SK-N-SH (cell line): Measurements from ENCODE around the gene HYLS1. TPM values are rescaled to one million over a fixed set of nuclear protein-coding genes. Genes with fewer than 3 reads are reported as not detected.

Experiments used
- CTCF ChIA-PET: fragments of 300-600, 350-600 bp; formaldehyde crosslinking; extraction: SDS; loops from one replicate; lab custom pipeline; 2021; lab: Yijun Ruan, JAX
- POLR2A ChIA-PET: fragments of 350-600 bp; sonication (Branson Sonifier 250); formaldehyde crosslinking; extraction: SDS; loops from one replicate; lab custom pipeline; 2020; ENCODE audit warnings: antibody characterized with exemption, inconsistent platforms; lab: Yijun Ruan, JAX
- DNase-seq: peaks from one replicate; pipeline ENCODE4 v3.0.0; 2012
- H2AFZ ChIP-seq: fragments of 200-600 bp; sonication (generic); 2 replicates; pipeline ENCODE4 v1.8.1; 2016; ENCODE audit warnings: antibody characterized with exemption, mild to moderate bottlenecking, low read depth
- H3F3A ChIP-seq: fragments of 200-600 bp; sonication (generic); replicated peaks from 2 replicates; pipeline ENCODE3; 2016; ENCODE audit warnings: antibody characterized with exemption, mild to moderate bottlenecking; ENCODE audit not compliant: insufficient read depth
- H3K27ac ChIP-seq, 2 experiments: fragments of 200-500 bp in 1 of 2; fragments of 200-600 bp in 1 of 2; sonication (Bioruptor generic) in 1 of 2; sonication (generic), shearing (Covaris generic) in 1 of 2; 2 replicates each; pipeline versions ENCODE4 v1.5.1 to v1.6.1; 2014 to 2016; ENCODE audit warnings: low read depth in 2 of 2, inconsistent platforms in 1 of 2, low read length in 1 of 2, mild to moderate bottlenecking in 1 of 2, mixed read lengths in 1 of 2
- H3K27me3 ChIP-seq: fragments of 200-600 bp; sonication (generic), shearing (Covaris generic); 2 replicates; pipeline ENCODE4 v1.6.1; 2016; ENCODE audit warnings: mixed run types; ENCODE audit not compliant: insufficient read depth
- H3K36me3 ChIP-seq, 2 experiments: fragments of 200-500 bp in 1 of 2; fragments of 200-600 bp in 1 of 2; sonication (Bioruptor generic) in 1 of 2; sonication (generic) in 1 of 2; replicated peaks in 1 of 2; 2 replicates each; pipeline versions ENCODE3 to v1.5.1; 2014 to 2016; ENCODE audit warnings: low read length in 1 of 2, mild to moderate bottlenecking in 1 of 2; ENCODE audit not compliant: insufficient read depth in 2 of 2, control insufficient read depth in 1 of 2
- H3K4me1 ChIP-seq, 2 experiments: fragments of 200-500 bp in 1 of 2; fragments of 200-600 bp in 1 of 2; sonication (Bioruptor generic) in 1 of 2; sonication (generic), shearing (Covaris generic) in 1 of 2; 2 replicates each; pipeline versions ENCODE4 v1.5.1 to v1.6.1; 2014 to 2016; ENCODE audit warnings: low read depth in 1 of 2, low read length in 1 of 2, mixed run types in 1 of 2; ENCODE audit not compliant: insufficient read depth in 2 of 2, control insufficient read depth in 1 of 2
- H3K4me2 ChIP-seq: fragments of 200-600 bp; sonication (generic), shearing (Covaris generic); 2 replicates; pipeline ENCODE4 v1.6.1; 2017; ENCODE audit warnings: mixed run types
- H3K4me3 ChIP-seq, 2 experiments: fragments of 200-500 bp in 1 of 2; fragments of 200-600 bp in 1 of 2; sonication (Bioruptor generic) in 1 of 2; sonication (generic), shearing (Covaris generic) in 1 of 2; 2 replicates each; pipeline versions ENCODE4 v1.5.1 to v1.8.1; 2014 to 2016; ENCODE audit warnings: low read depth in 2 of 2, inconsistent platforms in 1 of 2, low read length in 1 of 2, mild to moderate bottlenecking in 1 of 2, mixed read lengths in 1 of 2, moderate library complexity in 1 of 2
- H3K79me2 ChIP-seq: fragments of 200-600 bp; sonication (generic); 2 replicates; pipeline ENCODE4 v1.8.1; 2017; ENCODE audit warnings: mild to moderate bottlenecking; ENCODE audit not compliant: insufficient read depth
- H3K9ac ChIP-seq: fragments of 200-600 bp; sonication (generic); 2 replicates; pipeline ENCODE4 v1.6.1; 2017; ENCODE audit warnings: mixed run types
- H3K9me2 ChIP-seq: fragments of 200-600 bp; sonication (generic); 2 replicates; pipeline ENCODE4 v1.6.1; 2017; ENCODE audit warnings: mixed run types
- H3K9me3 ChIP-seq: fragments of 200-600 bp; sonication (generic); 2 replicates; pipeline ENCODE4 v1.6.1; 2017; ENCODE audit warnings: mixed run types, mild to moderate bottlenecking, moderate library complexity
- H4K20me1 ChIP-seq: fragments of 200-600 bp; sonication (generic); 2 replicates; pipeline ENCODE4 v1.6.1; 2017; ENCODE audit warnings: mild to moderate bottlenecking, mixed run types; ENCODE audit not compliant: insufficient read depth
- EZH2phosphoT487 ChIP-seq: fragments of 200-600 bp; sonication (generic); IDR thresholded peaks from 2 replicates; pipeline ENCODE4 v1.6.1; 2017; ENCODE audit warnings: low read depth, mixed run types, mild to moderate bottlenecking, antibody characterized with exemption, moderate library complexity, borderline replicate concordance
- FOXM1 ChIP-seq: IDR thresholded peaks from 2 replicates; pipeline ENCODE4 v1.4.0; 2012; ENCODE audit warnings: low read depth, mild to moderate bottlenecking
- GABPA ChIP-seq: IDR thresholded peaks from 2 replicates; pipeline ENCODE4 v1.4.0; 2012; ENCODE audit warnings: low read depth, mild to moderate bottlenecking
- GATA2 ChIP-seq: sonication (generic); formaldehyde crosslinking; IDR thresholded peaks from 2 replicates; pipeline ENCODE4 v1.5.0; 2020; ENCODE audit warnings: mild to moderate bottlenecking, missing genetic modification reagents
- MEF2A ChIP-seq: IDR thresholded peaks from 2 replicates; pipeline ENCODE4 v1.4.0; 2012; ENCODE audit warnings: low read depth, borderline replicate concordance
- MXI1 ChIP-seq: IDR thresholded peaks from 2 replicates; pipeline ENCODE4 v1.6.1; 2012; ENCODE audit warnings: mild to moderate bottlenecking, low read depth, low read length, improper control_type of control experiment
- NRF1 ChIP-seq: IDR thresholded peaks from 2 replicates; pipeline ENCODE4 v1.6.1; 2012; ENCODE audit warnings: low read depth, mild to moderate bottlenecking, low read length
- POLR2AphosphoS5 ChIP-seq: IDR thresholded peaks from 2 replicates; pipeline ENCODE4 v1.6.1; 2012; ENCODE audit warnings: low read depth, low read length
- RAD21 ChIP-seq: IDR thresholded peaks from 2 replicates; pipeline ENCODE4 v1.6.1; 2012; ENCODE audit warnings: mild to moderate bottlenecking, low read length
- SIN3A ChIP-seq: IDR thresholded peaks from 2 replicates; pipeline ENCODE4 v1.6.1; 2012; ENCODE audit warnings: low read depth, mild to moderate bottlenecking, low read length, moderate library complexity, borderline replicate concordance
- SMC3 ChIP-seq: IDR thresholded peaks from 2 replicates; pipeline ENCODE4 v1.6.1; 2012; ENCODE audit warnings: low read depth, low read length, improper control_type of control experiment
- YY1 ChIP-seq: IDR thresholded peaks from 2 replicates; pipeline ENCODE4 v1.4.0; 2012; ENCODE audit warnings: low read depth, mild to moderate bottlenecking
- WGBS: methylation state at CpG from one replicate; pipeline ENCODE4 v1.1.6; 2017; ENCODE audit warnings: low lambda C conversion rate; 5-methylcytosine and 5-hydroxymethylcytosine counted together
- polyA plus RNA-seq, 3 experiments: library from polyadenylated mRNA; depleted of rRNA; stranded (reverse); fragments of >200 nt; gene quantifications; 2 replicates each; pipeline ENCODE4 v1.2.3, GENCODE V29; 2012
- TF ChIP-seq, protein P1 (sequence below): IDR thresholded peaks from 2 replicates; pipeline ENCODE4 v1.4.0; 2012; ENCODE audit warnings: low read depth, borderline replicate concordance
- TF ChIP-seq, protein P2 (sequence below): fragments of 200-600 bp; sonication (generic); IDR thresholded peaks from 2 replicates; pipeline ENCODE4 v1.6.1; 2017; ENCODE audit warnings: antibody characterized with exemption, mild to moderate bottlenecking, moderate library complexity
- TF ChIP-seq, protein P3 (sequence below): fragments of 150-350 bp; IDR thresholded peaks from 2 replicates; pipeline ENCODE4 v1.6.1; 2016; ENCODE audit warnings: mild to moderate bottlenecking, low read depth, low read length
- TF ChIP-seq, protein P4 (sequence below): IDR thresholded peaks from 2 replicates; pipeline ENCODE4 v1.4.0; 2012; ENCODE audit warnings: low read depth
- TF ChIP-seq, protein P5 (sequence below): IDR thresholded peaks from 2 replicates; pipeline ENCODE4; 2012
- TF ChIP-seq, protein P6 (sequence below): IDR thresholded peaks from 2 replicates; pipeline ENCODE4 v1.4.0; 2012; ENCODE audit warnings: low read depth, borderline replicate concordance

HYLS1 gene
- polyA plus RNA-seq, 1 of the 3 experiments (the other 2 are of a cell fraction): 1.3 TPM

DNA sequence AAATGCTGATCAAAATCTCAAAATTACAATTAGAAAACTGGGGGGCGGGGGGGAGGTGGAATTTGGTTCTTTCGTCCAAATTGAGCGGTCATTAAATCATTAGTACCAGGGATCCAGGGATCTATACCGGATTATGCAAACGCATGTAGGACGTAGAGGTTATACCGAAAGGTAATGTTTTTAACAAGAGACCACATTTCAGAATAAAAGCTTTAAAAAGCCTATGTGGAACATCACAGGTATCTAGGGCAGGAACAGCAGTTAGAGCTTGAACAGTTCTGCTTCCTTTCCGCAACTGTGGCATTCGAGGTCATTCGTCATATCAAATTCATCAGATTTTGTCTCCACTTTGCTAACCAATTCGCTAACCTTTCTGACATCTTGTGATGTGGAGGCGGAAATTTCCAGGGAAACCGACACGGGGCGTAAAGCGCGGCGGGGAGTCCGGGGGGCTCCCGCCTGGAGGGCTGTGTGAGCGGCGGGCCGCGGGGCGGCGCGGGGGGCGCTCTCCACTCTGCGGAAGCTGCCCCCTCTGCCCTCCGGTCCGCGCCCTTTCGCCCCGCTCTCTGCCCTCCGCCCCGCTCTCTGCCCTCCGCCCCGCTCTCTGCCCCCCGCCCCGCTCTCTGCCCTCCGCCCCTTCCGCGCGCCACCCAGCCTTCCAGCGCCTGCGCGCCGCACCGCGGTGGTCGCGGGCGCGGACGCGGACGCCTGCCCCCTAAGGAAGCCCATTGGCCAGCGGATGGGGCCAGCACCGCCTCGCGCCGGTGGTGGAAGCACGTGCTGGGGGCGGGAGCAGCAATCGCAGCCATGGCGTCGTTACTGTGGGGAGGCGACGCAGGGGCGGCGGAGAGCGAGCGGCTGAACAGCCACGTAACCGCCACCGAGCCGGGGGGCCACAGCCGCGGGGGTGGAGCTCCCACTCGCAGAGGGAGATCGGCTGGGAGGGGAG is 16.5 kb downstream of the HYLS1 start, which contains the start of gene DDX25:
Gene DDX25, plus strand, starts transcription at position 798 of the 949 bp plus-strand sequence. Its CDS starts 10 bp downstream, at position 808.
- H3K79me2 ChIP-seq: peaks cover 20% of the 10 kb centered on the region
- H3K27ac ChIP-seq: peak within 1 kb of the TSS in 1 of 2 experiments; percentile 64; a peak in 2 of 4 replicates
- WGBS: 27% methylated on average over 39 of the region's 81 CpGs
- no peaks in the 10 kb centered on the region for H3F3A ChIP-seq
- H4K20me1 ChIP-seq: no peaks in the 10 kb centered on the region
- no peaks in the 10 kb centered on the region for H3K9me2 ChIP-seq
- no peaks in the 10 kb centered on the region for H3K9me3 ChIP-seq
- ChIA-PET CTCF (interaction anchor here (0.7 to 1.2 kb wide), 4 partner anchors 9 to 315 kb away, joined by 3 to 4 read pairs (median 3); no protein-coding TSS in a partner anchor), POLR2A (interaction anchor here (1.0 to 1.4 kb wide), 3 partner anchors 10 to 311 kb away, joined by 4 to 11 read pairs (median 5); partner anchors contain the start of genes HYLS1 and STT3A)
- DNase-seq: peak; percentile 95
- peak within 1 kb of the TSS; percentile 95 to 98 for H3K4me3 ChIP-seq
- no peak within 1 kb of the TSS for H3K9ac ChIP-seq
- peaks cover 0 to 21% of the 10 kb centered on the region in 2 experiments for H3K36me3 ChIP-seq
- H2AFZ ChIP-seq: peak within 1 kb of the TSS; percentile 96; the same call in 1 of the 2 replicates
- peaks cover 12% of the 10 kb centered on the region; the same call in 1 of the 2 replicates for H3K27me3 ChIP-seq
- H3K4me2 ChIP-seq: peak within 1 kb of the TSS; percentile 91
- peaks cover 0 to 8% of the 10 kb centered on the region in 2 experiments; a peak in 2 of 4 replicates for H3K4me1 ChIP-seq
- TF ChIP-seq POLR2AphosphoS5 (no peak), MEF2A (no peak), FOXM1 (no peak), SIN3A (no peak), MXI1 (peak; percentile 50; the same call in 1 of the 2 replicates), RAD21 (no peak), YY1 (no peak), GABPA (no peak), GATA2 (CRISPR knock-in tag) (peak; percentile 7; the same call in 1 of the 2 replicates), EZH2phosphoT487 (no peak), SMC3 (no peak), NRF1 (peak; percentile 64)
- TF ChIP-seq, protein P1, sequence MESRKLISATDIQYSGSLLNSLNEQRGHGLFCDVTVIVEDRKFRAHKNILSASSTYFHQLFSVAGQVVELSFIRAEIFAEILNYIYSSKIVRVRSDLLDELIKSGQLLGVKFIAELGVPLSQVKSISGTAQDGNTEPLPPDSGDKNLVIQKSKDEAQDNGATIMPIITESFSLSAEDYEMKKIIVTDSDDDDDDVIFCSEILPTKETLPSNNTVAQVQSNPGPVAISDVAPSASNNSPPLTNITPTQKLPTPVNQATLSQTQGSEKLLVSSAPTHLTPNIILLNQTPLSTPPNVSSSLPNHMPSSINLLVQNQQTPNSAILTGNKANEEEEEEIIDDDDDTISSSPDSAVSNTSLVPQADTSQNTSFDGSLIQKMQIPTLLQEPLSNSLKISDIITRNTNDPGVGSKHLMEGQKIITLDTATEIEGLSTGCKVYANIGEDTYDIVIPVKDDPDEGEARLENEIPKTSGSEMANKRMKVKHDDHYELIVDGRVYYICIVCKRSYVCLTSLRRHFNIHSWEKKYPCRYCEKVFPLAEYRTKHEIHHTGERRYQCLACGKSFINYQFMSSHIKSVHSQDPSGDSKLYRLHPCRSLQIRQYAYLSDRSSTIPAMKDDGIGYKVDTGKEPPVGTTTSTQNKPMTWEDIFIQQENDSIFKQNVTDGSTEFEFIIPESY: no peak
- TF ChIP-seq, protein P2, sequence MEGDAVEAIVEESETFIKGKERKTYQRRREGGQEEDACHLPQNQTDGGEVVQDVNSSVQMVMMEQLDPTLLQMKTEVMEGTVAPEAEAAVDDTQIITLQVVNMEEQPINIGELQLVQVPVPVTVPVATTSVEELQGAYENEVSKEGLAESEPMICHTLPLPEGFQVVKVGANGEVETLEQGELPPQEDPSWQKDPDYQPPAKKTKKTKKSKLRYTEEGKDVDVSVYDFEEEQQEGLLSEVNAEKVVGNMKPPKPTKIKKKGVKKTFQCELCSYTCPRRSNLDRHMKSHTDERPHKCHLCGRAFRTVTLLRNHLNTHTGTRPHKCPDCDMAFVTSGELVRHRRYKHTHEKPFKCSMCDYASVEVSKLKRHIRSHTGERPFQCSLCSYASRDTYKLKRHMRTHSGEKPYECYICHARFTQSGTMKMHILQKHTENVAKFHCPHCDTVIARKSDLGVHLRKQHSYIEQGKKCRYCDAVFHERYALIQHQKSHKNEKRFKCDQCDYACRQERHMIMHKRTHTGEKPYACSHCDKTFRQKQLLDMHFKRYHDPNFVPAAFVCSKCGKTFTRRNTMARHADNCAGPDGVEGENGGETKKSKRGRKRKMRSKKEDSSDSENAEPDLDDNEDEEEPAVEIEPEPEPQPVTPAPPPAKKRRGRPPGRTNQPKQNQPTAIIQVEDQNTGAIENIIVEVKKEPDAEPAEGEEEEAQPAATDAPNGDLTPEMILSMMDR: peak; percentile 13; the same call in 1 of the 2 replicates
- TF ChIP-seq, protein P3, sequence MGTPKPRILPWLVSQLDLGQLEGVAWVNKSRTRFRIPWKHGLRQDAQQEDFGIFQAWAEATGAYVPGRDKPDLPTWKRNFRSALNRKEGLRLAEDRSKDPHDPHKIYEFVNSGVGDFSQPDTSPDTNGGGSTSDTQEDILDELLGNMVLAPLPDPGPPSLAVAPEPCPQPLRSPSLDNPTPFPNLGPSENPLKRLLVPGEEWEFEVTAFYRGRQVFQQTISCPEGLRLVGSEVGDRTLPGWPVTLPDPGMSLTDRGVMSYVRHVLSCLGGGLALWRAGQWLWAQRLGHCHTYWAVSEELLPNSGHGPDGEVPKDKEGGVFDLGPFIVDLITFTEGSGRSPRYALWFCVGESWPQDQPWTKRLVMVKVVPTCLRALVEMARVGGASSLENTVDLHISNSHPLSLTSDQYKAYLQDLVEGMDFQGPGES: no peak
- TF ChIP-seq, protein P4, sequence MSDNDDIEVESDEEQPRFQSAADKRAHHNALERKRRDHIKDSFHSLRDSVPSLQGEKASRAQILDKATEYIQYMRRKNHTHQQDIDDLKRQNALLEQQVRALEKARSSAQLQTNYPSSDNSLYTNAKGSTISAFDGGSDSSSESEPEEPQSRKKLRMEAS: peak; percentile 83
- TF ChIP-seq, protein P5, sequence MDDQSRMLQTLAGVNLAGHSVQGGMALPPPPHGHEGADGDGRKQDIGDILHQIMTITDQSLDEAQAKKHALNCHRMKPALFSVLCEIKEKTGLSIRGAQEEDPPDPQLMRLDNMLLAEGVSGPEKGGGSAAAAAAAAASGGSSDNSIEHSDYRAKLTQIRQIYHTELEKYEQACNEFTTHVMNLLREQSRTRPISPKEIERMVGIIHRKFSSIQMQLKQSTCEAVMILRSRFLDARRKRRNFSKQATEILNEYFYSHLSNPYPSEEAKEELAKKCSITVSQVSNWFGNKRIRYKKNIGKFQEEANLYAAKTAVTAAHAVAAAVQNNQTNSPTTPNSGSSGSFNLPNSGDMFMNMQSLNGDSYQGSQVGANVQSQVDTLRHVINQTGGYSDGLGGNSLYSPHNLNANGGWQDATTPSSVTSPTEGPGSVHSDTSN: no peak
- TF ChIP-seq, protein P6, sequence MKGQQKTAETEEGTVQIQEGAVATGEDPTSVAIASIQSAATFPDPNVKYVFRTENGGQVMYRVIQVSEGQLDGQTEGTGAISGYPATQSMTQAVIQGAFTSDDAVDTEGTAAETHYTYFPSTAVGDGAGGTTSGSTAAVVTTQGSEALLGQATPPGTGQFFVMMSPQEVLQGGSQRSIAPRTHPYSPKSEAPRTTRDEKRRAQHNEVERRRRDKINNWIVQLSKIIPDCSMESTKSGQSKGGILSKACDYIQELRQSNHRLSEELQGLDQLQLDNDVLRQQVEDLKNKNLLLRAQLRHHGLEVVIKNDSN: no peak
